HL-60 (cell line): ENCODE results near the gene RNF175.

Source experiments
- DNase-seq, 2 experiments: peaks; one replicate each; pipeline ENCODE4 v3.0.0-alpha.2; 2010 to 2020; ENCODE audit warnings: low read depth in 1 of 2, low spot score in 1 of 2
- H3K27ac ChIP-seq: fragments of 250-450 bp; sonication (Bioruptor Pico); replicated peaks from 2 replicates; pipeline ENCODE4 v1.5.1; 2020; ENCODE audit warnings: mild to moderate bottlenecking, moderate library complexity
- H3K27me3 ChIP-seq: fragments of 250-450 bp; sonication (Bioruptor Pico); 2 replicates; pipeline ENCODE4 v1.5.1; 2021; ENCODE audit warnings: mild to moderate bottlenecking, moderate library complexity; ENCODE audit not compliant: insufficient read depth, poor library complexity, severe bottlenecking
- H3K4me3 ChIP-seq: replicated peaks from 2 replicates; pipeline ENCODE4 v1.5.1; 2011; ENCODE audit warnings: mild to moderate bottlenecking, control low read depth, low read length; ENCODE audit not compliant: insufficient read depth
- GABPA ChIP-seq: IDR thresholded peaks from 2 replicates; pipeline ENCODE4 v1.6.1; 2012; ENCODE audit warnings: low read depth
- POLR2AphosphoS5 ChIP-seq: IDR thresholded peaks from 2 replicates; pipeline ENCODE4 v1.6.1; 2012; ENCODE audit warnings: low read depth
- SPI1 ChIP-seq: IDR thresholded peaks from 2 replicates; pipeline ENCODE4 v1.6.1; 2012; ENCODE audit warnings: low read depth, mild to moderate bottlenecking, borderline replicate concordance
- TF ChIP-seq, protein P1 (sequence below): IDR thresholded peaks from 2 replicates; pipeline ENCODE4 v1.6.1; 2012; ENCODE audit warnings: low read depth; ENCODE audit not compliant: insufficient replicate concordance
- TF ChIP-seq, protein P2 (sequence below): IDR thresholded peaks from one replicate; pipeline ENCODE4 v1.5.1; 2011; ENCODE audit warnings: low read length, control low read depth, inconsistent platforms; ENCODE audit not compliant: insufficient read depth

Gene RNF175

DNA sequence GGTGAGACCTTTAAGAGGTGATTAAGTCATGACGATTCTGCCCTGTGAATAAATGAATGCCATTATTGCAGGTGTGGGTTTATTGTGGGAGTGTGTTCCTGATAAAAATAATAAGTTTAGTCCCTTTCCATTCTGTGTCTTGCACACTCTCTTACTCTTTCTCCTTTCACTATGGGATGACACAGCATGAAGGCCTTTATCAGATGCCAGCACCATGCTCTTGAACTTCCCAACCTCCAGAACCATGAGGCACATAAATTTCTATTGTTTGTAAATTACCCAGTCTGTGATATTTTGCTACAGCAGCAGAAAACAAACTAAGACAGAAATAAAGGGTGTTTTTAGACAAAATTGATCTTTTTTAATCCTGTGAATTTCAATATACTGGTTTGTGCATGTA lies 18.6 kb upstream of the RNF175 start:
- H3K27me3 ChIP-seq, result peaks cover 13% of the 10 kb centered on the region
- no peak for DNase-seq
- no peak overlapping the region for H3K27ac ChIP-seq
- TF ChIP-seq, protein P1, sequence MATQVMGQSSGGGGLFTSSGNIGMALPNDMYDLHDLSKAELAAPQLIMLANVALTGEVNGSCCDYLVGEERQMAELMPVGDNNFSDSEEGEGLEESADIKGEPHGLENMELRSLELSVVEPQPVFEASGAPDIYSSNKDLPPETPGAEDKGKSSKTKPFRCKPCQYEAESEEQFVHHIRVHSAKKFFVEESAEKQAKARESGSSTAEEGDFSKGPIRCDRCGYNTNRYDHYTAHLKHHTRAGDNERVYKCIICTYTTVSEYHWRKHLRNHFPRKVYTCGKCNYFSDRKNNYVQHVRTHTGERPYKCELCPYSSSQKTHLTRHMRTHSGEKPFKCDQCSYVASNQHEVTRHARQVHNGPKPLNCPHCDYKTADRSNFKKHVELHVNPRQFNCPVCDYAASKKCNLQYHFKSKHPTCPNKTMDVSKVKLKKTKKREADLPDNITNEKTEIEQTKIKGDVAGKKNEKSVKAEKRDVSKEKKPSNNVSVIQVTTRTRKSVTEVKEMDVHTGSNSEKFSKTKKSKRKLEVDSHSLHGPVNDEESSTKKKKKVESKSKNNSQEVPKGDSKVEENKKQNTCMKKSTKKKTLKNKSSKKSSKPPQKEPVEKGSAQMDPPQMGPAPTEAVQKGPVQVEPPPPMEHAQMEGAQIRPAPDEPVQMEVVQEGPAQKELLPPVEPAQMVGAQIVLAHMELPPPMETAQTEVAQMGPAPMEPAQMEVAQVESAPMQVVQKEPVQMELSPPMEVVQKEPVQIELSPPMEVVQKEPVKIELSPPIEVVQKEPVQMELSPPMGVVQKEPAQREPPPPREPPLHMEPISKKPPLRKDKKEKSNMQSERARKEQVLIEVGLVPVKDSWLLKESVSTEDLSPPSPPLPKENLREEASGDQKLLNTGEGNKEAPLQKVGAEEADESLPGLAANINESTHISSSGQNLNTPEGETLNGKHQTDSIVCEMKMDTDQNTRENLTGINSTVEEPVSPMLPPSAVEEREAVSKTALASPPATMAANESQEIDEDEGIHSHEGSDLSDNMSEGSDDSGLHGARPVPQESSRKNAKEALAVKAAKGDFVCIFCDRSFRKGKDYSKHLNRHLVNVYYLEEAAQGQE, result no peak
- TF ChIP-seq SPI1, result no peak
- TF ChIP-seq GABPA, result no peak
- TF ChIP-seq, protein P2, sequence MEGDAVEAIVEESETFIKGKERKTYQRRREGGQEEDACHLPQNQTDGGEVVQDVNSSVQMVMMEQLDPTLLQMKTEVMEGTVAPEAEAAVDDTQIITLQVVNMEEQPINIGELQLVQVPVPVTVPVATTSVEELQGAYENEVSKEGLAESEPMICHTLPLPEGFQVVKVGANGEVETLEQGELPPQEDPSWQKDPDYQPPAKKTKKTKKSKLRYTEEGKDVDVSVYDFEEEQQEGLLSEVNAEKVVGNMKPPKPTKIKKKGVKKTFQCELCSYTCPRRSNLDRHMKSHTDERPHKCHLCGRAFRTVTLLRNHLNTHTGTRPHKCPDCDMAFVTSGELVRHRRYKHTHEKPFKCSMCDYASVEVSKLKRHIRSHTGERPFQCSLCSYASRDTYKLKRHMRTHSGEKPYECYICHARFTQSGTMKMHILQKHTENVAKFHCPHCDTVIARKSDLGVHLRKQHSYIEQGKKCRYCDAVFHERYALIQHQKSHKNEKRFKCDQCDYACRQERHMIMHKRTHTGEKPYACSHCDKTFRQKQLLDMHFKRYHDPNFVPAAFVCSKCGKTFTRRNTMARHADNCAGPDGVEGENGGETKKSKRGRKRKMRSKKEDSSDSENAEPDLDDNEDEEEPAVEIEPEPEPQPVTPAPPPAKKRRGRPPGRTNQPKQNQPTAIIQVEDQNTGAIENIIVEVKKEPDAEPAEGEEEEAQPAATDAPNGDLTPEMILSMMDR, result no peak
- TF ChIP-seq POLR2AphosphoS5, result no peak
- no peak overlapping the region for H3K4me3 ChIP-seq

DNA sequence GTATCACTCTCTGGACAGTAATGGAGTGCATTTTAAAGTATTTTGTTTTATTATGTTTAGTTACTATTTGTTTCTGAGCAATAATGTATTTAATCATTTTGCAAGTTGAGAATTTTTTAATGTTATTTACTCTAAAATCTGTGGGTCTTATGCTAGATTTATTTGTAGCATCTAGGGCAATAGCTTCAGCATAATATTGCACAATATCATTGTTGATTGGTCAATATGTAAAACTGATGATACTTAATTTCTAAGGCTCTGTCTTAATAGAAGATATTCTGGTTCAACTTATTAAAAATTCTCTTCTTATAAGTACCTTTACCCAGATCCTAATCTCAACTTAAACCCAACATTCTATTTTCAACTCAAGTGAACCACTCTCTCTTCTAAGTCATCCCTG lies 17.6 kb upstream of the RNF175 start:
- DNase-seq, result no peak
- H3K27ac ChIP-seq, result no peak overlapping the region
- peaks cover 16% of the 10 kb centered on the region for H3K27me3 ChIP-seq
- H3K4me3 ChIP-seq, result no peak overlapping the region
- no peak for TF ChIP-seq POLR2AphosphoS5
- TF ChIP-seq, protein P2, result no peak

DNA sequence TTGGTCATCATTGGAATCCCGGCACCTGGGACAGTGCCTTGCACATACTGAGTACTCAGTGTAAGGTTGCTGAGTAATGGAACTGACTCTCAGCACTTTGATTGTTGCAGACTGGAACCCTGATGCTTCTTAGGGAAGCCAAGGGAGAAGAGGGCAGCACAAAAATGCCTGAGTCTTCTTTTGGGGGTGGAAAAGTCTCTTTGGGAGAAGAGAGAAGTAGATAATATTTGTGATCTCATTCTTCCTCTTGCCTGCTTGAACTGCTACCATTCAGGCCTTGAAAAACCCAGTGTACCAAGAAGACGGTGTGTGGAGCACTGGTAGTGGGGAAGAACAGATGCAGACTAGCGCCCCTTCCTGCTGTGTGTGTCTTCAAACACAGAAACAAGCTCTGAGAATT lies 16.8 kb upstream of the RNF175 start:
- peaks cover 14% of the 10 kb centered on the region for H3K27me3 ChIP-seq
- no peak for DNase-seq
- TF ChIP-seq GABPA, result no peak
- TF ChIP-seq, protein P1, result no peak
- TF ChIP-seq POLR2AphosphoS5, result no peak
- TF ChIP-seq, protein P2, result no peak
- no peak for TF ChIP-seq SPI1
- H3K27ac ChIP-seq, result no peak overlapping the region
- no peak overlapping the region for H3K4me3 ChIP-seq

DNA sequence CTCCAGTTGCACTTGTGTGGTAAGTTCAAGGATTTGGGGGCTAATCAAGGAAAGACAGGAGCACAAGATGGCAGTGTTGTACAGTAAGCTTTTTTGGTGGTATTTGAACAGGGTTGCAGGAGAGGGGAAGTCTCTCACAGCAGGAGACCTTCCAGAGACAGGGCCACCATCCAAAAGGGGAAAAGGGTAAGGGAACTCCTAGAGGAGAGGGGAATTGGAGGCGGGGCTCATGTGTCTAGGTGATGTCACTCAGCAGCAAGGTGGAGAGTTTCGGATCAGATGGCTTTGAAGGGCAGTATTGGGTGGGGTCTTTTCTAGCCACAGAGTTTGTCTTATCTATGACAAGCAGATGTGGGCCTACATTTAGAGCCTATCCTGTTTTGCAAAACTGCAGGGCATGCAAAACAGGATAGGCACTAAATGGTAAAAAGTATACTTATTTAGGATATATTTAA lies 13.4 kb upstream of the RNF175 start:
- Histone ChIP-seq H3K4me3 (no peak overlapping the region), H3K27me3 (peaks cover 9% of the 10 kb centered on the region), H3K27ac (no peak overlapping the region)
- DNase-seq, result no peak
- TF ChIP-seq GABPA, result no peak
- TF ChIP-seq SPI1, result no peak
- TF ChIP-seq, protein P2, result no peak
- TF ChIP-seq, protein P1, result no peak
